GM03348 (cell line): Measurements from ENCODE around the gene EHHADH.

ENCODE experiments used
- DNase-seq: peaks from one replicate; pipeline ENCODE4 v3.0.0; 2012; ENCODE audit warnings: low spot score

The EHHADH gene

DNA sequence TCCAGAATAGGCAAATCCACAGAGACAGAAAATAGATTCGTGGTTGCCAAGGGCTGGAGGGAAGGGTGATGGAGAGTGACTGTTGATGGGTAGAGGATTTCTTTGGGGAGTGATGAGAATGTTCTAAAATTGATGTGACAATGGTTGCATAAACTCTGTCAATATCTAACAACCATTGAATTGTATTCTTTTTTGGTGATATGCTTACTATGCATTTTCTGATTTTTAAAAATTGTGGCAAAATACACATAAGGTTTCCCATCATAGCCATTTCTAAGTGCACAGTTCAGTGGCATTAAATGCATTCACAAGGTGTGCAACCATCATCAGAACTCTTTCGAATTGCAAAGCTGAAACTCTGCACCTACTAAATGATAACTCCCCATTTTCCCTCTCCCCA is 56.8 kb downstream of the EHHADH start:
- no peak for DNase-seq

DNA sequence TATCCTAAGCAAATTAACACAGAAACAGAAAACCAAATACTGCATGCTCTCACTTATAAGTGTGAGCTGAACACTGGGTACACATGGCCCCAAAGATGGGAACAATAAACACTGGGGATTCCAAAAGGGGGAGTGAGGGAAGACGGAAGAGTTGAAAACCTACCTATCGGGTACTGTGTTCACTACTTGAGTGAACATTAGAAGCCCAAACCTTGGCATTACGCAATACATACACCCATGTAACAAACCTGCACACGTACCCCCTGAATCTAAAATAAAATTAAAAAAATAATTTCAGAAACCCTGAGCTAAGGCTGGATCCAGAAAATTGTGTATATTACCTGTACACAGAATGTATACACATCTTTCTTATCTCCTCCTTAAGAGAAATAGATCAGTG is 58.2 kb downstream of the EHHADH start:
- DNase-seq = no peak

DNA sequence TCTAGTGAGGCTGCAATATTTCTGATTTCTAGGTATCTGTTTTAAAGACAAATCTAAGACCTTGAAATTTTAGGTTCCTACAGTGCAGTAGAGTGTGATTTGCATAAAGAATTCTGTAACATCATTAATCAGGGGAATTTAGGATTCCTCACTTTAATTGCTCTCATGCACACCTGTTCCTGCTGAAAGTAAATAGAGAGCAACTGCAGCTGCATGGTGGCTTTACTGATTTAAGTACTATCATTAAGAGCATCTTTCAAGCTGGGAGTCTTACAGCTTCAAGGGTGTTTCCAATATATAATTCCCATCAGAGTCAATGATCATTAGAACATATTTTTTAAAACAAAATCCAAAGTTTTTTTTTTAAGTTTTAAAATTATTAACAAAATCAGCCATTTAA is 65.0 kb downstream of the EHHADH start:
- DNase-seq = no peak

DNA sequence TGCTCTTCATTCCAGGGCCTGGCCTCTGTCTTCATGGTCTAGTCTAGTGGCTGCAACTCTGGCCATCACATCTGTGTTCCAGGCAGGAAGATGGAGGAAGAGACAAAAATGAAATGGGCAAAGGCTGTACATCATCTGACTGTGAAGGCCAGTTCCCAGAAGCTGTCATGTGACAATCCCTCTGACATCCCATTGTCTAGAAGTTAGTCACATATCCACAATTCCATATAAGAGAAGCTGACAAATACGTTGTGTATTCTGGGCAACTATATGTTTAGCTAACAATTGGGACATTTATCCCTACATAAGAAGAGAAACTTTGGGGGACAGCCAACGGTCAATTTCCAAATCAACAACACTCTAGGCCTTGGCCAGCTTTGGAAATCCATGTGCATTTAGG is 66.5 kb downstream of the EHHADH start:
- no peak for DNase-seq

DNA sequence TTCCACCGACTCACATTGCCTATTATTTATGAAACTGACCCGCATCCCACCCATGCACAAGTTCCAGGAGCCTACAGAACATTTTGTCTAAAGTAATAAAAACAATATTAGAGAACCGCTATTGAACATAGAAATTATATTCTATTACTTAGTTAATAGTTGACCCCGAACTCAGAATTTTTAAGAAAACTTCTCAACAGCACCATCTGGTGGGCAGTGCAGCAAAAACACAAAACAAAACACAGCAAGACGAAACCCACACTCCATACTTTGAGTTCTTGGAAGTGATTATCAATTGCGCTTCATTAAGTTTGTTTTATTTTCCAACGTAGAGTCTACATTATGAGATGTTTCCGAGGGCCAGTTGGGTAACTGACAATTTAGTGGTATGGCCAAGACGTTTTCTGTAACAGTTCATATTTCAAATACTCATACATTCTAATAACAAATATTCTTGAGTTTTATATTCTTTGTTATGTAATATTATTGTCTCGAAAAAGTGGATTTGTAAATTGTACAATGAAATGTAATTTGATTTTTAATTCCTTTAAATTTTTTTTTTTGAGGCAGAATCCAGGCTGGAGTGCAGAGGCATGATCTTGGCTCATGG is 77.0 kb downstream of the EHHADH start:
- DNase-seq = peak; percentile 59

DNA sequence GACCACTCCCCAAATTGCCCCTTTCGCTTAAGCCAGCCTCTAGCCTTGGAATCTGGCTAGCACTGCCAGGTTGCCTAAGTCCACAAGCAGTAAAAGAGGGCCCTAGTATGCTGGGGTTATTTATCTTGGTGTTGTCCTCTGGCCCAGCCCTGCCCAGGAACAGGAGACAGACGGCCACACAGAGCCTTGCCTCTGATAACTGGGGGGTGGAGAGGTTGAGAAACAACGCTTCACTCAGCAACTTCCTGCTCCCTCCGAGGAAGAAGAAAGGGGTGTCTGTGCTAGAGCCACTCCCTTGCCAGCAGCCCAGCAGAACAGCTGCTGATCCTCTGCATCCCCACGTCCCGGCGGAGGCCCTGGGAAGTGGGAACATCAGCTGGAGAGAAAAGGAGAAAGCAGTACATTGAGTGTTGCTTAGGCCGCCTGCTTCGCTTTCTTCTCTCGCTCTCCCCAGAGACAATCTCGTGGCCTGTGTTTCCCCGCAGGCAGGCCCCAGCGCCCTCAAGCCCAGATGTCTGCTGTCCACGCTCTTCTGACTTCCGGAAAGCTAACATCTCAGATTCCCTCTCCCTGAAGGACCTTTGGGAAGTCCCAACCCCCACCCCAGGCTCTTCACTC is 78.4 kb downstream of the EHHADH start:
- DNase-seq = peak; percentile 14

DNA sequence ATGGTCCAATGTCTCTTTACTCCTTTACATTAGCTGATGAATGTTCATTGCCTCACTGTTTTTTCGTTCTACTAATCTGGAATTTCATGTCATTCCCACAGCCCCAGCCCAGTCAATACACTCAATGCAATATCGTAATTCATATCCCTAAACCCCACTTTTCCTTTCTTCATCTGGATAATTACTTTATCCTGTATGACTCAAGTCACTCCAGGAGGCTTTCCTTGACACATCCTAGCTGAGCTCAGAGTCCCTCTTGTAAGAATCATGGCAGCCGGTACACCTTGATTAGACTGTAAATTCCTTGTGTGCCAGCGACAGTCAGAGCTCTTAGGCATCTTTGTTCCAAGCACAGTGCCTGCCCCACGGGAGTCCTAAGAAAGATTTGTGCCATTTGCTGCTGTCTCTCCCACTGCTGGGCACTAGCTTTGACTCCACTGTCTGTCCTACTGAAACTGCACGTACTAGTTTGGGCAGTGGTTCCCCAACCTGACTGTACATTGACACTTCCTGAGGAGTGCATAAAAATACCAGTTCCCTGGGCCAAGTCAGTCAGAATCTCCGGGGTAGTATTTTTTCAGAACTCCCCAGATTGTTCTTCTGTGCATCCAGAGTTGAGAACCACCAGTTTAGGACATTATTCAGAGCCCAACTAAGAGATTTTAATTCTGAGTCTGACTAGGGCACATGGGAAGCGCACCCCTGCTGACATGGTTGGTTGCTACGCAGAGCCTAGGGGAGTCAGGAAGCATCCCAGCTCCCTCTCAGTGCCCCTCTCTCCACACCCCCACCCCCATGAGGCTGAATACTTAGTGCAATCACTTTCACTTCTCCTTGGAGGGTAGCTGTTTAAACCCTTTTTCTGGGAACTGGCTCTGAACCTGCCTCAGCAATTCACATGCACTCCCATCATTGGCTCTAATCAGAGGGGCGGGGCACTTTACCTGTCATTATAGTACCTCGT is 81.5 kb downstream of the EHHADH start:
- DNase-seq = no peak

DNA sequence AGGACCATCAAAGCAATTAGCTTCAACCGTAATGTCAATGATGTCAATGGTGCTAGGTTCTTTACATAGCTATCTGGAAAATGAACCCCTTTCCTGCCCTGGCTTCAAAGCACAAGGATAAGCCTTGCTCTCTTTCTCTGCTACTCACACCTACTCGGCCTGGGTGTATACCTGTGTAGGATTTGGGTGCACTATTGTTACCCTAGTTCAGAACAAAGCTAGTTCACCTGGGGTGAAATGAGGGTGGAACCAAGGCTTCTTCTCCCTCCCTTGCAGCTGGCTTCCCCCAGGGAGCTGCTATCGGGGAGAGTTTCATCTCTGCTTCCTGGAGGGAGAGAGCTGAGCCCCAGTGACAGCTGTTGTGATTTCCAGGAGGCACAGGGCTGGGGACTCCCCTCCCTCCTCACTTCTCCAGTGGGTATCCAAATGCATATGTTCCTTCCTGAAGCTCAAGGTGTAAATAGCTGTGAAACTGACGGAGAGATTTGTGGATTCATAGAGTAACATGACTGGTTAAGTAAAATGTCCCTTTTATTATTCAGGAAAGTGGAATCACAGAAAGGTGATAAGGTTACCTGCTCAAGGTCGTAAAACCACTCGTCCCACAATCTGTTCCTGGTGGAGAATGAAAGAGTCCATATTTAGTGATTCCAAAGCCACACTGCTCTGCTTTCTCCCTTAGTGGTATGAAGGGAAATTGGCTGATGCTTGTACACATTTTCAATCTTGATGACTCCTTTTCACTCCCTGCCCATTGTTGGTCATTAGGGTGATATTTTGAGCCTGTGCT is 89.2 kb downstream of the EHHADH start:
- DNase-seq = no peak

DNA sequence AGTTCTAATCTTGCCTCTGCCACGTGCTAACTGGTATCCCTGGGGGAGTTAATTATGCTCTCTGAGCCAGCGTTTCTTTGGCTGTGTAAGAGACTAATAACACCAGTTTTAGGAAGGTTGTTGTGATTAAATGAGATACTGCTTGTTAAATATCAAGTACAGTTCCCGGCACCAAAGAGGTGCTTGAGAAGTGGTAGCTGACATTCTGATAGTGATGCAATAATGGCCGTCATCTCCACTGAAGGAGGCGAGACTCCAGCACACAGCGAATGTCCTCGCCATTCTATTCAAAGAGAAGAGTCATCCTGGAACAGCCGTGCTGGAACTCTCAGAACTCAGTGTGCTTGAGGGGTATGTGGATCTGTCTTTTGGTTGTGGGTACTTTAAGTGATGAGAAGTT is 91.2 kb downstream of the EHHADH start:
- DNase-seq = no peak

DNA sequence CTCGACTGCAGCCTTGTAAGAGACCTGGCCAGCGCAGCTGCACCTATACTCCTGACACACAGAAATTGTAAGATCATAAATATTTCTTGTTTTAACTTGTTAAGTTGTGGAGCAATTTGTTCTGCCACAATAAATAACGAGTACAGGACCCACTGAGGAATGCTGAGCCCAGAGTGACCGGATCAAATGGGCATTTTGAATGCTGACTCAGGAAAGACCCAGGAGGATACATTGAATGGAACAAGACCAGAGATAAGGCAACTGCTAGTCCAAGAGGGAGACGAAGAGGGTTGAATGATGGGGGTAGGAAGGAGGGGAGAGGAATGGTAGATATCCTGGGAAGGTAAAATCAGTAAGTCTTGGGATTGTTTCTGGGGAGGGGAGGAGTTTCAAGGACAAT is 92.1 kb downstream of the EHHADH start:
- no peak for DNase-seq

DNA sequence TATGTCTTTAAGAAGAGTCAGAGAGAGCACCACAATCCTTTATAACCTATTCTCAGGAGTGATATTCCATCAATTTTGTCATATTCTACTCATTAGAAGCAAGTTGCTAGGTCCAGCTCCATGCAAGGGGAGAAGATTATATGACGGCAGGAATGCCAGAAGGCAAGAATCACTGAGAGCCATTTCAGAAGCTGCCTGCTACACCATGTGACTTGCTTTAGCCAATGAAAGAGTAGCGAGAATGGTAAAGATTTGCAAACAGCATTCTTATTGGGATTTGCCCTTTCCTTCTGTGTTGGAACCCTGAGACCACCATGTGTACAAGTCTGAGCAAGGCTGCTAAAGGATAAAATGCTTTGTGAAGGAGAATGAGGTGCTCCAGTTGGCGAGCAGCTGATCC is 96.5 kb downstream of the EHHADH start:
- DNase-seq = no peak

DNA sequence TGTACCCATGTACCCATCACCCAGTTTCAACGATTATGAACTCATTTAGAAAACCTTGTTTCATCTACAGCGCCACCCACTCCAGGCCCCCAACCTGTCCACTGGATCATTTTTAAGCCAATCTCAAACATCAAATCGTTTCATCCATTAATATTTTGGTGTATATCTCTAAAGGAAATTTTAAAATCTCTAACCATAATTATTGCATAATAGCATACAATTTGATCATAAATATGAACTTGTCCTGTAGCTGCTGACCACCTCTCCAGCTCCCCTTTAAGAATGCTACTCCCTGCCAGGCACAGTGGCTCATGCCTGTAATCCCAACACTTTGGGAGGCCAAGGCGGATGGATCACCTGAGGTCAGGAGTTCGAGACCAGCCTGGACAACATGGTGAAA is 98.2 kb downstream of the EHHADH start:
- no peak for DNase-seq

DNA sequence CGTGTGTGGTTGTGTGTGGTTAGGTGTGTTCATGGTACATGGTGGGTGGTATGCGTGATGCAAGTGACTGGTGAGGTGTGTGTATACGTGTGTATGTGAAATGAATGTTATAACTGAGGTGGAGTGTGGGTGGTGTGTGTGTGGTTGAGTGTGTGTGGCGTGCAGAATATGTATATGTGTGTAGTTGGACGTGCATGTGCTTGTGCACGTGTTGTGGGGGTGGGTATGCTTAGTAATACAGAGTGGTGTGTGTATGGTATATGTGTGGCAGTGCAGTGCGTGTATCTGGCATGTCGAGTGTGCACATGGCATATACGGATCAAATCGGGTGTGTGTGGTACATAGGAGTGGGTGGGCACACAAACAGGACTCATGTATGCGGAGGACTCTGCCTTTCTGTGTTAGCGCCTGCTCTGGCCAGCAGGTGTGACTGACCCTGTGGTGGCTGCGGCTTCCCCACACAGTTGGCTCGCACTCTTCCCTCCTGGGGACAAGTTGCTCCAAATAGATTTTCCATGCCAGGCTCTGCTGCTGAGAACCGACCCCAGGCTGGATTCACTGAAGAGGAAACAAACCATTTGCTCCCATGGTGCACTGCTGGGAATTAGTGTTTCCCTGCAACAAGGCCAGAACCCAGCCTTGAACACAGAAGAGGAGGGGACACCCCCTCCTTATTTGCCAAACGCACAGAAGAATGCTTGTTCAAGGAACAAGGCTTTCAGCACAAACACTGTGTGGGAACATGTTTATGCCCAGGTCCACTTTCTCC is 99.8 kb downstream of the EHHADH start:
- no peak for DNase-seq

DNA sequence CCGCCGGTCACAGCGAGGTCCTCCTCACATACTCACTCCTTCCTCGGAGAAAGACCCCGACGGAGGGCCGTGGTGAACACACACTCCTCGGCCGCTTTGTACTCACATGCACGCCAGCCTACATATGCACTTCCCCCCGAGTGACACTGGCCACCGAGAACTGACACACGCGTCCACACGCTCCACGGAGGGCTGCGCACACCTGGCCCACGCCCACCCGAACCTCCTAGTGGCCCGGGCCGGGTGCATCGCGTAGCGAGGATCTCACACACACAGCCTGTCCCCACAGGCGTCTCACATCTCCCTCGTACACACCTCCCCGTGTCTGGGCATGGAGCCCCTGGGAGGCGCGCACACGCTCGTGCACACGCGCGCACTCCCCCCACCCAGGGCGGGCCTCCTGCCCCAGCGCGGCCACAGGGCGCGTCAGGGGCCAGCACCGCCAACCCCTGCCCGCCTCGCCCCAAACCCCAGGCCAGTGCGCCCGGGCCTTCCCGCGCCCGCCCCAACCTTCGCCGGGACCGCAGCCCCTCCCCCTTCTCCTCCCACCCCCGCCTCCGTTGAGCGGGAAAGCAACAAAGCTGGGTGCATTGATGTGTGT is 100.6 kb downstream of the EHHADH start:
- no peak for DNase-seq

DNA sequence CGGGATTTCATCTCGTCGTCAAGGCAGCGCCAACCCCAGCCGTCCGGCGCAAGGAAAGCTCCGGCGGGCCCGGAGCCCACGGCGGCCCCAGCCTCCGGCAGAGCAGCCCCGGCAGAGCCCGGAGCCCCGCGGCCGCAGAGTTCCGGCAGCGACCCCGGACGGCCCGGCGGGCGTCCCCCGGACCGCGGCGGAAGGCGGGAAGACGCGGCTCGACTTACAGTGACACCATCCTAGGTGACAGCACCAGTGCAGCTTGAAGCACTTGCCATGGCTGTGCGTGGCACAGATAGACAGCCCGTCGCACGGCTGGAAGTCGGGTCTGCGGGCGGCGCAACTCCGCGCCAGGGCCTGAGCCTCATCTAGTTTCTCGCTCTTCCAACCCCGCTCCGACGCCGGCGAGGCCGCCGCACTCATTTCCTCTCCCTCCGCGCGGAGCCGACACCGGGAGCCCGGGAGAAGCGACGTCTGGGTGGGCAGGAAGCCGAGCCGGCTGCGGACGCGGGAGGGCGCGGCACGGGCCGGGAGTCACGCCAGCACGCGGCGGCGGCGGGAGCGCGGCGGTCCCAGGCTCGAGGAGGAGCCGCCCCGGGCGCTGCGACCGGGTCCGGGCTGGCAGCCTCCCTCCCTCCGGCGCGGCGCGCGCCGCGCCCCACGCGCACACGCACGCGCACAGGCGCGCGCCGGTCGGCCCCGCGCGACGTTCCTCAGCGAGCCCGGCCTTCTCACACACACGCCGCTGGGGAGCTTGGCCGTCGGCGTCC is 101.3 kb downstream of the EHHADH start, which contains the start of gene C3orf70:
TSS of gene C3orf70 (minus strand) at position 651 of the 761 bp plus-strand sequence. CDS start at position 414, 237 bp downstream.
- DNase-seq = peak; percentile 74

DNA sequence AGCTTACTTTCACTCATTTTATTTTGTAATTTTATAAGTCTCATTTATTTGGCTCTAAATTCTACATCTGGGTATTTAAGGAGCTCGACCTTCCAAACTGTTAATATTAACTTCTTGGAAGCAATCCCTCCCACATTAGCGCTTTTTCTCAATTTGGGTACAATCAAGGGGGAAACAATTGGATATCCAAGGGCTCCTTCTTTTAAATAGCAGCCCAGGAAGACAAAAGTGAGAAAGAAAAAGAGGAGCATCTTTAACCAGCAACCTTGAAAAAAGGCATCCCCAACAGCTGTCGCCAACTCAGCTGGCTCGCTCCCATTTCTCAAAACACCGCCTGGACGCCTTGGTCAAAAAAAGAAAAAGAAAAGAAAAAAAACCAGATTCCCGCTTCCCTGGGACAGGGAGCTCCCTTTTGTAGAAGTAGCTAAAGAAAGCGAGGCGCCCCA is 101.9 kb downstream of the EHHADH start:
- DNase-seq = no peak

DNA sequence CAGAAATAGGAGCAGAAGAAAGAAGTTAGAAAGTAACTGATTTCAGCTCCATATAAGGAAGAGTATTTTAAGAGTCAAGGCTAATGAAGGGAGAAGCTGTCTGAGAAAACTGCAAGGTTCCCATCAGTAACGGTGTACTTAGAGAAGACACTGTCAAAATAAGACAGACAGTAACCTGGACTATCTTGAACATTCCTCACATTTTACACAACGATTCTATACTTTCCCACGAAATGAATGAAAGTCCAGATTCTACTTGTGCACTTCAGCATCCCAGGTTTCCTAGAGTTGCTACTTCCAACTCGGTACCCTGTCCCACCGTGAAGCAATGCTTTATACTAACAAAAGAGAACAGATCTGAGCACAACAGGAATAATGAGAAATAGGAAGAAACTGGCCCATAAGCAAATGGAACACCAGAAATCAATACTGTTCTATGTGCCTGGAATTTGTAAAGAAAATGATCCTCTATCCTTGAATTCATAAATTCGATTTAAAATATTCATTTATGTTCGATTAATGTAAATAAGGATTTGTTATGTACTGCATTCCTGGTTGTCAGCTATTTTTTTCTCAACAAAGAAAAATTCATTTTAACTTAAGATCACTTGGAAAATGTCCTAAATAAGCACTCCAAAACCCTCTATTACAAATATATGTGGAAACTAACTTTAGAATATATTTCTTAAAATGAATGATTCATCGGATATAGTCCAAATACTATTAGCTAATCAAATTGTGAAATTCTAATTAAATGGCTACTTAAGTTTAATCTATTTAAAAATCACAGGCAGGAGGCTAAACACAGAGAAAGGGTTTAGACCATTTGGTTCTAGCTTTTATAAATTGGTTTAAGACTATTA is 102.5 kb downstream of the EHHADH start:
- no peak for DNase-seq

DNA sequence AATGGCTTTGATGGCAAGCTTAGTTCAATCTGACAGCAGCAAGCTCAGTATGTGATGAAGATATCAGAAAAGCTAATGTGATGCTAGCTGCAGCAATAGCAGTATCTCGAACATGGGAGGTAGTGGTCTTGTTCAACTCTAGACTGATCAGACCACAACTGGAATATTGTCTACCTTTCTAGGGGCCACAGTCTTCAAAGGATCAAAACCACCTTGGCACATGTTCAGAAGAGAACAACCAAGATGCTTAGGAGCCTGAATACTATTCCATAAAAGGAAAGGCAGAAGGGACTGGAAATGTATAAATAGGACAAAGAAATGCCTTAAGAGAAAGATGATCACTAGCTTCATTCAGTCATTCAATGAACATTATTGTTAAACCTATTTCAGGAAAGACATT is 103.3 kb downstream of the EHHADH start:
- DNase-seq = no peak

DNA sequence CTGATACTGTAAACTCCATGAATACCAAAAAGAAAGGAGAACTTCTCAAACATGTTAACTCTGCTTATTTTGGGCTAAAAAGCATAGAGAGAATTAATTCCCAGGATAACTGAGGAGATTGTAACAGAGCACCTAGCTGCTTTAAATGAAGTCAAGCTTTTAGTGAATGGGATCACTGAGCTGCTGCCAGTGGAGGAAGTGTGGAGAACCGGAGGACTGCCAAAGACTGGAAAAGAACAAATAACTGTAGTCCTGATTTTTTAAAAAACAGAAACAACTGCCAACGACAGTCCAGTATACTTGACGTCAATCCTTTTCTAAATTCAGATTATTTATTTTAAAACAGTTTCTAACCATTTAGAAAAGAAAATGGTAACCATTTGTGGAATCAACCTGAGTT is 104.3 kb downstream of the EHHADH start:
- no peak for DNase-seq
